ENCODE data around the gene FOSL1. TPM values are rescaled to one million over a fixed set of nuclear protein-coding genes. Genes with fewer than 3 reads are reported as not detected.

The FOSL1 gene
- total RNA-seq, 1 experiment from 2014 or later, result 125 TPM

- ChIA-PET POLR2A (interaction anchor here (0.5 kb wide), 1 partner anchor 132 kb away, joined by 3 read pairs; no protein-coding TSS in a partner anchor), CTCF (interaction anchor here (0.7 to 1.5 kb wide), 3 partner anchors 16 to 64 kb away, joined by 3 to 6 read pairs (median 5); no protein-coding TSS in a partner anchor), RAD21 (ENCODE audit: low non-redundant PET in 1 of 2, low total read pairs in 2 of 2, uncharacterized antibody in 2 of 2, unreplicated experiment in 2 of 2) (no interaction called here)
- Histone ChIP-seq H3K79me2 (ENCODE audit: insufficient read depth, low read length) (no peaks in the 10 kb centered on the region), H3K9me3 (ENCODE audit: control insufficient read depth in 1 of 2, insufficient read depth in 1 of 2, low read depth in 1 of 2, low read length in 2 of 2) (no peaks in the 10 kb centered on the region), H3K9ac (ENCODE audit: low read length) (no peak overlapping the region), H2AFZ (ENCODE audit: low read depth, low read length, poor library complexity, severe bottlenecking) (no peak overlapping the region), H3K9me2 (ENCODE audit: insufficient read depth) (no peaks in the 10 kb centered on the region), H3K4me2 (ENCODE audit: low read length) (no peak overlapping the region), H4K20me1 (ENCODE audit: insufficient read depth) (no peaks in the 10 kb centered on the region), H3K27ac (ENCODE audit: low read depth, low read length) (no peak overlapping the region), H3K4me3 (replicated peaks in 1 of 2; ENCODE audit: low read depth in 1 of 2, low read length in 2 of 2) (no peak overlapping the region), H3K4me1 (ENCODE audit: control insufficient read depth in 1 of 2, insufficient read depth in 2 of 2, low read length in 2 of 2) (no peaks in the 10 kb centered on the region), H3K27me3 (ENCODE audit: insufficient read depth, low read length) (no peaks in the 10 kb centered on the region), H3K36me3 (ENCODE audit: control insufficient read depth in 1 of 2, insufficient read depth in 2 of 2, low read length in 2 of 2) (no peaks in the 10 kb centered on the region)
- ATAC-seq, result no peak
- no peak for TF ChIP-seq SIN3A (IDR thresholded peaks at IDR 0.05; ENCODE audit: low read depth)
- no peak for DNase-seq (ENCODE audit: low read depth, low spot score)
- BruUV-seq (replicated peaks), result no TSS peak
- intact Hi-C loops (cut with micrococcal nuclease), result no loop called here
Measured at GRCh38 chr11:65843811-65844210, 56.4 kb downstream of the FOSL1 start.

DNA sequence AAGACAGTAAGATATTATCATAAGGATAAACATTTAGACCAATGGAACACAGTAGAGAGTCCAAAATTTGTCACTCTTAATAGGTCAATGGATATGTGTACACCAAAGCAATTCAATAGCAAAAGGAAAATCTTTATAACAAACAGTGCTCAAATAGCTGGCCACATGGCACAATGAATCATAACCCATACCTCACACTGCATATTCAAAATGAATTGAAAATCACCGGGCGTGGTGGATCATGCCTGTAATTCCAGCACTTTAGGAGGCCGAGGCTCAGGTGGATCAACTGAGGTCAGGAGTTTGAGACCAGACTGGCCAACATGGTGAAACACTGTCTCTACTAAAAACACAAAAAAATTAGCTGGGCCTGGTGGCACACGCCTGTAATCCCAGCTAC lies 58.0 kb downstream of the FOSL1 start:
- Histone ChIP-seq H3K27me3 (ENCODE audit: insufficient read depth, low read length) (no peaks in the 10 kb centered on the region), H3K9me3 (ENCODE audit: control insufficient read depth in 1 of 2, insufficient read depth in 1 of 2, low read depth in 1 of 2, low read length in 2 of 2) (no peaks in the 10 kb centered on the region), H3K4me3 (replicated peaks in 1 of 2; ENCODE audit: low read depth in 1 of 2, low read length in 2 of 2) (no peak overlapping the region), H3K4me1 (ENCODE audit: control insufficient read depth in 1 of 2, insufficient read depth in 2 of 2, low read length in 2 of 2) (no peaks in the 10 kb centered on the region), H3K36me3 (ENCODE audit: control insufficient read depth in 1 of 2, insufficient read depth in 2 of 2, low read length in 2 of 2) (no peaks in the 10 kb centered on the region), H3K4me2 (ENCODE audit: low read length) (no peak overlapping the region), H3K79me2 (ENCODE audit: insufficient read depth, low read length) (no peaks in the 10 kb centered on the region), H3K9me2 (ENCODE audit: insufficient read depth) (no peaks in the 10 kb centered on the region), H4K20me1 (ENCODE audit: insufficient read depth) (no peaks in the 10 kb centered on the region), H3K9ac (ENCODE audit: low read length) (no peak overlapping the region), H3K27ac (ENCODE audit: low read depth, low read length) (no peak overlapping the region), H2AFZ (ENCODE audit: low read depth, low read length, poor library complexity, severe bottlenecking) (peak overlapping the region; percentile 14)
- POLR2A ChIA-PET, result no interaction called here
- no TSS peak for BruUV-seq (replicated peaks)
- CTCF ChIA-PET, result interaction anchor here (0.9 kb wide), 1 partner anchor 9 kb away, joined by 3 read pairs; no protein-coding TSS in a partner anchor
- no peak for DNase-seq (ENCODE audit: low read depth, low spot score)
- intact Hi-C loops (cut with micrococcal nuclease), result no loop called here
- RAD21 ChIA-PET (ENCODE audit: low non-redundant PET in 1 of 2, low total read pairs in 2 of 2, uncharacterized antibody in 2 of 2, unreplicated experiment in 2 of 2), result no interaction called here
- no peak for ATAC-seq
- TF ChIP-seq ATF3 (IDR thresholded peaks at IDR 0.05) (no peak), CBX3 (IDR thresholded peaks at IDR 0.05; ENCODE audit: low read depth) (no peak), SIN3A (IDR thresholded peaks at IDR 0.05; ENCODE audit: low read depth) (no peak), RAD21 (IDR thresholded peaks at IDR 0.05; ENCODE audit: low read depth) (no peak)

Other genes with a start within 250 kb of the FOSL1 start
- gene RELA, start 237.5 kb downstream of the FOSL1 start, total RNA-seq (2021; ENCODE audit: unreplicated experiment), result 78.5 TPM
- 78.7 TPM for gene KAT5, start 188.1 kb downstream of the FOSL1 start, total RNA-seq (2021; ENCODE audit: unreplicated experiment)
- gene RNASEH2C, start 179.6 kb downstream of the FOSL1 start, total RNA-seq (2021; ENCODE audit: unreplicated experiment), result 28.5 TPM
- 19.5 TPM for gene AP5B1, start 119.4 kb downstream of the FOSL1 start, total RNA-seq (2021; ENCODE audit: unreplicated experiment)
- gene OVOL1, start 113.3 kb downstream of the FOSL1 start, total RNA-seq (2021; ENCODE audit: unreplicated experiment), result 14.7 TPM
- gene SNX32, start 66.4 kb downstream of the FOSL1 start, total RNA-seq (2021; ENCODE audit: unreplicated experiment), result not detected
- gene CFL1, start 42.2 kb downstream of the FOSL1 start, total RNA-seq (2021; ENCODE audit: unreplicated experiment), result 1,270 TPM
- 47.2 TPM for gene MUS81, start 40.0 kb downstream of the FOSL1 start, total RNA-seq (2021; ENCODE audit: unreplicated experiment)
- gene EFEMP2, start 27.6 kb downstream of the FOSL1 start, total RNA-seq (2021; ENCODE audit: unreplicated experiment), result 8.4 TPM
- not detected for gene CTSW, start 20.6 kb downstream of the FOSL1 start, total RNA-seq (2021; ENCODE audit: unreplicated experiment)
- gene FIBP, start 11.9 kb downstream of the FOSL1 start, total RNA-seq (2021; ENCODE audit: unreplicated experiment), result 96.0 TPM
- gene CCDC85B, start 9.7 kb downstream of the FOSL1 start, total RNA-seq (2021; ENCODE audit: unreplicated experiment), result 84.3 TPM
- 49.8 TPM for gene C11orf68, start 18.7 kb upstream of the FOSL1 start, total RNA-seq (2021; ENCODE audit: unreplicated experiment)
- 158 TPM for gene DRAP1, start 19.0 kb upstream of the FOSL1 start, total RNA-seq (2021; ENCODE audit: unreplicated experiment)
- gene TSGA10IP, start 45.1 kb upstream of the FOSL1 start, total RNA-seq (2021; ENCODE audit: unreplicated experiment), result not detected
- 47.9 TPM for gene SART1, start 61.3 kb upstream of the FOSL1 start, total RNA-seq (2021; ENCODE audit: unreplicated experiment)
- 45.5 TPM for gene EIF1AD, start 101.8 kb upstream of the FOSL1 start, total RNA-seq (2021; ENCODE audit: unreplicated experiment)
- gene BANF1, start 102.1 kb upstream of the FOSL1 start, total RNA-seq (2021; ENCODE audit: unreplicated experiment), result 356 TPM
- 68.1 TPM for gene CST6, start 111.6 kb upstream of the FOSL1 start, total RNA-seq (2021; ENCODE audit: unreplicated experiment)
- 2.4 TPM for gene CATSPER1, start 126.1 kb upstream of the FOSL1 start, total RNA-seq (2021; ENCODE audit: unreplicated experiment)
- not detected for gene GAL3ST3, start 148.8 kb upstream of the FOSL1 start, total RNA-seq (2021; ENCODE audit: unreplicated experiment)
- 300 TPM for gene SF3B2, start 152.0 kb upstream of the FOSL1 start, total RNA-seq (2021; ENCODE audit: unreplicated experiment)
- 41.1 TPM for gene PACS1, start 169.9 kb upstream of the FOSL1 start, total RNA-seq (2021; ENCODE audit: unreplicated experiment)